ENCODE measurements around the gene ARHGAP24. TPM values are rescaled to one million over a fixed set of nuclear protein-coding genes. Genes with fewer than 3 reads are reported as not detected.

Gene ARHGAP24
- total RNA-seq, 1 donor from 2014 or later = 15.0 TPM

DNA sequence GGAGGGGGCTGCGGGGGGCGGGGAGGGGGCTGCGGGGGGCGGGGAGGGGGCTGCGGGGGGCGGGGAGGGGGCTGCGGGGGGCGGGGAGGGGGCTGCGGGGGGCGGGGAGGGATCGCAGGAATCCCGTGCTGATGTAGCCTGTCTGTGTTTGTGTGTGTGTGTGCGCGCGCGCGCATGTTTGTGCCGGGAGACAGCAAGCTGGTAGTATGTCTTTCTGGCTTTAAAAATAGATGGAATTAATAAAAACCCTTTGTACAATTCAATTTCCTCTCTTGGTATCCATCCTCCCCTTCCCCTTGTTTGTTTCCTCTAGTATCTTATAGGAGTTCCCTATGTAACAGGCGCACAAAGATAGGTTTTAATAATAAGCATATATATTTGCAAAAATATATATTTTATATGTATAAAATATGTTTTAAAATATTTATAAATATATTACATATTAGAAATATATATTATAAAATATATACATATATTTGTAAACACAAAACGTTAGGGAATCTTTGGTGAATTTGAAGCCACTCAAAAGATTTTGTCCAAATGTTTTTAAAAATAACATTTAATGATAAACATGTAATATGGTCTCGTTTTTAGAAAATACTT, 782 bp downstream of the ARHGAP24 start:
- peak; percentile 43 to 57 for DNase-seq (ENCODE audit: low spot score in 2 of 2, unreplicated experiment in 2 of 2)
- Mint-ChIP-seq H3K27me3 (ENCODE audit: low read depth) (no peaks in the 10 kb centered on the region), H3K27ac (peak overlapping the region; percentile 96)

DNA sequence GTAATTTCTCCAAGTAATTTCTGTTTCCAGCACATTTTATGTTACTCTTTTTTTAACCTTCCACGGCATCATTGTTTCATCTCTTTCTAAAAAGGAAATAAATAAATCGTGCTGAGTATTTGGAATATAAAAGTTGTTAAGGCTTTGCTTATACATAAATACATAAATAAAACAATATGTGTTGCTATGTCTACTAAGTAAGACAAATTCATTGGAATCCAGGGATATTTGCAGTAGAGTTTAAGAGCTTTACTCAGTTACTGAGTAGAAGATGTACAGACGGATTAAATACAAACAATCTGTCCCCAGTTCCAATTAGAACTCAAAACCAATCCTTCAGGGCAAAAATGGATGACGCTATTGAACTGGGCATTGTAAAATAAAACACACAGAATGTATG, 1.4 kb downstream of the ARHGAP24 start:
- Mint-ChIP-seq H3K4me3 (peak overlapping the region; percentile 35), H3K4me1 (peaks cover 22% of the 10 kb centered on the region), H3K27me3 (ENCODE audit: low read depth) (no peaks in the 10 kb centered on the region), H3K9me3 (no peaks in the 10 kb centered on the region), H3K27ac (no peak overlapping the region), H3K36me3 (no peaks in the 10 kb centered on the region)
- TF ChIP-seq, protein P1, sequence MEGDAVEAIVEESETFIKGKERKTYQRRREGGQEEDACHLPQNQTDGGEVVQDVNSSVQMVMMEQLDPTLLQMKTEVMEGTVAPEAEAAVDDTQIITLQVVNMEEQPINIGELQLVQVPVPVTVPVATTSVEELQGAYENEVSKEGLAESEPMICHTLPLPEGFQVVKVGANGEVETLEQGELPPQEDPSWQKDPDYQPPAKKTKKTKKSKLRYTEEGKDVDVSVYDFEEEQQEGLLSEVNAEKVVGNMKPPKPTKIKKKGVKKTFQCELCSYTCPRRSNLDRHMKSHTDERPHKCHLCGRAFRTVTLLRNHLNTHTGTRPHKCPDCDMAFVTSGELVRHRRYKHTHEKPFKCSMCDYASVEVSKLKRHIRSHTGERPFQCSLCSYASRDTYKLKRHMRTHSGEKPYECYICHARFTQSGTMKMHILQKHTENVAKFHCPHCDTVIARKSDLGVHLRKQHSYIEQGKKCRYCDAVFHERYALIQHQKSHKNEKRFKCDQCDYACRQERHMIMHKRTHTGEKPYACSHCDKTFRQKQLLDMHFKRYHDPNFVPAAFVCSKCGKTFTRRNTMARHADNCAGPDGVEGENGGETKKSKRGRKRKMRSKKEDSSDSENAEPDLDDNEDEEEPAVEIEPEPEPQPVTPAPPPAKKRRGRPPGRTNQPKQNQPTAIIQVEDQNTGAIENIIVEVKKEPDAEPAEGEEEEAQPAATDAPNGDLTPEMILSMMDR (IDR thresholded peaks at IDR 0.05; ENCODE audit: unreplicated experiment) = no peak
- DNase-seq (ENCODE audit: low spot score in 2 of 2, unreplicated experiment in 2 of 2) = no peak

More for the DNA sequence above, 782 bp downstream of the ARHGAP24 start:
- Mint-ChIP-seq H3K36me3 (no peaks in the 10 kb centered on the region), H3K4me1 (peaks cover 22% of the 10 kb centered on the region), H3K4me3 (peak overlapping the region; percentile 88), H3K9me3 (no peaks in the 10 kb centered on the region)
- TF ChIP-seq, protein P1 (IDR thresholded peaks at IDR 0.05; ENCODE audit: unreplicated experiment) = no peak

GRCh38 chr4:85477534-85477933, 2.6 kb downstream of the ARHGAP24 start:
- H3K27me3 Mint-ChIP-seq (ENCODE audit: low read depth) = no peaks in the 10 kb centered on the region
- no peak for DNase-seq (ENCODE audit: low spot score in 2 of 2, unreplicated experiment in 2 of 2)
- TF ChIP-seq, protein P1 (IDR thresholded peaks at IDR 0.05; ENCODE audit: unreplicated experiment) = no peak
- no peak overlapping the region for H3K27ac Mint-ChIP-seq
- H3K9me3 Mint-ChIP-seq = no peaks in the 10 kb centered on the region
- H3K4me3 Mint-ChIP-seq = no peak overlapping the region
- H3K4me1 Mint-ChIP-seq = peaks cover 22% of the 10 kb centered on the region
- no peaks in the 10 kb centered on the region for H3K36me3 Mint-ChIP-seq

GRCh38 chr4:85478576-85478975, 3.6 kb downstream of the ARHGAP24 start:
- TF ChIP-seq, protein P1 (IDR thresholded peaks at IDR 0.05; ENCODE audit: unreplicated experiment) = no peak
- no peaks in the 10 kb centered on the region for H3K27me3 Mint-ChIP-seq (ENCODE audit: low read depth)
- no peak for DNase-seq (ENCODE audit: low spot score in 2 of 2, unreplicated experiment in 2 of 2)
- no peak overlapping the region for H3K27ac Mint-ChIP-seq
- no peak overlapping the region for H3K4me3 Mint-ChIP-seq
- no peaks in the 10 kb centered on the region for H3K36me3 Mint-ChIP-seq
- H3K4me1 Mint-ChIP-seq = peaks cover 22% of the 10 kb centered on the region
- no peaks in the 10 kb centered on the region for H3K9me3 Mint-ChIP-seq

DNA sequence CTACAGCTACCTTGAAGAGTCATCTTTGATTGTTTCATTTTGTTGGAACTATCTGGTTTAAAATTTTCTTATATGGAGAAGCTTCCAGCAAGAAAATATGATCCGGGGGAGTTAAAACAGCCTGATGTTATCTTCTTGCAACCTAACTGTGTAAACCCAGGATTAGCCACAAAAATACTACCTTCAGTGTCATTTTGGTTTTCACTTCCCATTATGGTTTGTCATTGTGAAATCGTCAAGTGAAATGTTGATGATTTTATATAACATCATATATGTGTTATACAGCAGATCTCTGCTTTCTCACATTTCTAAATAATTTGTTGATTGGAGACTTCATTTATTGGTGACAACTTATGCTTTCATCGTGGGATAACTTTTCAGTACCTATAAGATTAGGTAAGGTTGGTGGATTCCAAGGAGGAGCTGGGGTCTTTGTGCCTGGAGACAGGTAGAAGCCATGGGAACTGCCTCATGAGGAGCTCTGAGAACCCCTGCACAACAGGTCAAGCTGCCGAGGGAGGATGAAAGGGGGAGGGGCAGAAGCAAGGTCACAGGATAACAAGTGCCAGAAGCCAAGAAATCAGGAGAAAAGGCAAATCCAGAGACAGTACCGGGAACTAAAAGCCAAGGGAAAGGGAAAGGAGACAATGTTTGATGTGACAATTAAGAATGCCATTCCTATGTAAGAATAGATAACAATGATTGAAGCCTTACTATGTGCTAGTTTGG, 7.2 kb downstream of the ARHGAP24 start:
- TF ChIP-seq, protein P1 (IDR thresholded peaks at IDR 0.05; ENCODE audit: unreplicated experiment) = no peak
- H3K27ac Mint-ChIP-seq = no peak overlapping the region
- no peak for DNase-seq (ENCODE audit: low spot score in 2 of 2, unreplicated experiment in 2 of 2)
- H3K4me3 Mint-ChIP-seq = no peak overlapping the region
- H3K27me3 Mint-ChIP-seq (ENCODE audit: low read depth) = no peaks in the 10 kb centered on the region
- H3K4me1 Mint-ChIP-seq = peaks cover 19% of the 10 kb centered on the region
- no peaks in the 10 kb centered on the region for H3K9me3 Mint-ChIP-seq
- no peaks in the 10 kb centered on the region for H3K36me3 Mint-ChIP-seq

Data from mesothelial cell of epicardium (in vitro differentiated cells).